HL-60 (cell line): Measurements from ENCODE around the gene LRCOL1.

Source experiments
- DNase-seq, 2 experiments: peaks; one replicate each; pipeline ENCODE4 v3.0.0-alpha.2; 2010 to 2020; ENCODE audit warnings: low read depth in 1 of 2, low spot score in 1 of 2
- H3K27ac ChIP-seq: fragments of 250-450 bp; sonication (Bioruptor Pico); replicated peaks from 2 replicates; pipeline ENCODE4 v1.5.1; 2020; ENCODE audit warnings: mild to moderate bottlenecking, moderate library complexity
- H3K27me3 ChIP-seq: fragments of 250-450 bp; sonication (Bioruptor Pico); 2 replicates; pipeline ENCODE4 v1.5.1; 2021; ENCODE audit warnings: mild to moderate bottlenecking, moderate library complexity; ENCODE audit not compliant: insufficient read depth, poor library complexity, severe bottlenecking
- H3K4me3 ChIP-seq: replicated peaks from 2 replicates; pipeline ENCODE4 v1.5.1; 2011; ENCODE audit warnings: mild to moderate bottlenecking, control low read depth, low read length; ENCODE audit not compliant: insufficient read depth
- GABPA ChIP-seq: IDR thresholded peaks from 2 replicates; pipeline ENCODE4 v1.6.1; 2012; ENCODE audit warnings: low read depth
- POLR2AphosphoS5 ChIP-seq: IDR thresholded peaks from 2 replicates; pipeline ENCODE4 v1.6.1; 2012; ENCODE audit warnings: low read depth
- SPI1 ChIP-seq: IDR thresholded peaks from 2 replicates; pipeline ENCODE4 v1.6.1; 2012; ENCODE audit warnings: low read depth, mild to moderate bottlenecking, borderline replicate concordance
- TF ChIP-seq, protein P1 (sequence below): IDR thresholded peaks from 2 replicates; pipeline ENCODE4 v1.6.1; 2012; ENCODE audit warnings: low read depth; ENCODE audit not compliant: insufficient replicate concordance
- TF ChIP-seq, protein P2 (sequence below): IDR thresholded peaks from one replicate; pipeline ENCODE4 v1.5.1; 2011; ENCODE audit warnings: low read length, control low read depth, inconsistent platforms; ENCODE audit not compliant: insufficient read depth

Gene LRCOL1

GRCh38 chr12:132570635-132571034 lies 39.7 kb downstream of the LRCOL1 start:
- H3K4me3 ChIP-seq: no peak overlapping the region
- H3K27me3 ChIP-seq: no peaks in the 10 kb centered on the region
- no peak for DNase-seq
- no peak overlapping the region for H3K27ac ChIP-seq
- TF ChIP-seq, protein P1, sequence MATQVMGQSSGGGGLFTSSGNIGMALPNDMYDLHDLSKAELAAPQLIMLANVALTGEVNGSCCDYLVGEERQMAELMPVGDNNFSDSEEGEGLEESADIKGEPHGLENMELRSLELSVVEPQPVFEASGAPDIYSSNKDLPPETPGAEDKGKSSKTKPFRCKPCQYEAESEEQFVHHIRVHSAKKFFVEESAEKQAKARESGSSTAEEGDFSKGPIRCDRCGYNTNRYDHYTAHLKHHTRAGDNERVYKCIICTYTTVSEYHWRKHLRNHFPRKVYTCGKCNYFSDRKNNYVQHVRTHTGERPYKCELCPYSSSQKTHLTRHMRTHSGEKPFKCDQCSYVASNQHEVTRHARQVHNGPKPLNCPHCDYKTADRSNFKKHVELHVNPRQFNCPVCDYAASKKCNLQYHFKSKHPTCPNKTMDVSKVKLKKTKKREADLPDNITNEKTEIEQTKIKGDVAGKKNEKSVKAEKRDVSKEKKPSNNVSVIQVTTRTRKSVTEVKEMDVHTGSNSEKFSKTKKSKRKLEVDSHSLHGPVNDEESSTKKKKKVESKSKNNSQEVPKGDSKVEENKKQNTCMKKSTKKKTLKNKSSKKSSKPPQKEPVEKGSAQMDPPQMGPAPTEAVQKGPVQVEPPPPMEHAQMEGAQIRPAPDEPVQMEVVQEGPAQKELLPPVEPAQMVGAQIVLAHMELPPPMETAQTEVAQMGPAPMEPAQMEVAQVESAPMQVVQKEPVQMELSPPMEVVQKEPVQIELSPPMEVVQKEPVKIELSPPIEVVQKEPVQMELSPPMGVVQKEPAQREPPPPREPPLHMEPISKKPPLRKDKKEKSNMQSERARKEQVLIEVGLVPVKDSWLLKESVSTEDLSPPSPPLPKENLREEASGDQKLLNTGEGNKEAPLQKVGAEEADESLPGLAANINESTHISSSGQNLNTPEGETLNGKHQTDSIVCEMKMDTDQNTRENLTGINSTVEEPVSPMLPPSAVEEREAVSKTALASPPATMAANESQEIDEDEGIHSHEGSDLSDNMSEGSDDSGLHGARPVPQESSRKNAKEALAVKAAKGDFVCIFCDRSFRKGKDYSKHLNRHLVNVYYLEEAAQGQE: no peak
- no peak for TF ChIP-seq GABPA
- TF ChIP-seq SPI1: no peak
- TF ChIP-seq POLR2AphosphoS5: no peak
- TF ChIP-seq, protein P2, sequence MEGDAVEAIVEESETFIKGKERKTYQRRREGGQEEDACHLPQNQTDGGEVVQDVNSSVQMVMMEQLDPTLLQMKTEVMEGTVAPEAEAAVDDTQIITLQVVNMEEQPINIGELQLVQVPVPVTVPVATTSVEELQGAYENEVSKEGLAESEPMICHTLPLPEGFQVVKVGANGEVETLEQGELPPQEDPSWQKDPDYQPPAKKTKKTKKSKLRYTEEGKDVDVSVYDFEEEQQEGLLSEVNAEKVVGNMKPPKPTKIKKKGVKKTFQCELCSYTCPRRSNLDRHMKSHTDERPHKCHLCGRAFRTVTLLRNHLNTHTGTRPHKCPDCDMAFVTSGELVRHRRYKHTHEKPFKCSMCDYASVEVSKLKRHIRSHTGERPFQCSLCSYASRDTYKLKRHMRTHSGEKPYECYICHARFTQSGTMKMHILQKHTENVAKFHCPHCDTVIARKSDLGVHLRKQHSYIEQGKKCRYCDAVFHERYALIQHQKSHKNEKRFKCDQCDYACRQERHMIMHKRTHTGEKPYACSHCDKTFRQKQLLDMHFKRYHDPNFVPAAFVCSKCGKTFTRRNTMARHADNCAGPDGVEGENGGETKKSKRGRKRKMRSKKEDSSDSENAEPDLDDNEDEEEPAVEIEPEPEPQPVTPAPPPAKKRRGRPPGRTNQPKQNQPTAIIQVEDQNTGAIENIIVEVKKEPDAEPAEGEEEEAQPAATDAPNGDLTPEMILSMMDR: no peak

DNA sequence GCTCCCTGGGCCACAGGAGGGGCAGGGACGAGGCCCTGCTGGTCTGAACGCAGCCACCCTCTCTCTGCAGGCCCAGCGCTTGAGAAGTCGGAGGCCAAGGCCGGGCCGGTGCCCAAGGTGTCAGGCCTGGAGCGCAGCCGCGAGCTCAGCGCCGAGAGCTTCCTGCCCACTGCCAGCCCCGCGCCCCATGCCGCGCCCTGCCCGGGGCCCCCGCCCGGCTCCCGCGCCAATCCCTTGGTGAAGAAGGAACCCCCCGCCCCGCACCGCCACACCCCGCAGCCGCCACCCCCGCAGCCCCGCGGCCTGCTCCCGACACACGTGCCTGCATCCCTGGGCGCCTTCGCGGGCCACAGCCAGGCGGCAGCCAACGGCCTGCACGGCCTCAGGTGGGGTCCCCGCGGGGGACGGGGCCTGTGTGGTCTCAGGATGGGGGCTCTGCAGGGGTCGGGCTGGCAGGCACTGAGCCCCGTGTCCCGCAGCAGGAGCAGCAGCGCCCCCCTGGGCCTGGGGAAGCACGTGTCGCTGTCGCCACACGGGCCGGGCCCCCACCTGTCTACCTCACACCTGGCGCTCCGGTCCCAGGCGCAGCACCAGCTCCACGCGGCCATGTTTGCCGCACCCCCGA lies 40.4 kb downstream of the LRCOL1 start:
- TF ChIP-seq SPI1: no peak
- no peak for TF ChIP-seq POLR2AphosphoS5
- TF ChIP-seq, protein P2: no peak
- TF ChIP-seq, protein P1: no peak
- TF ChIP-seq GABPA: no peak
- Histone ChIP-seq H3K4me3 (no peak overlapping the region), H3K27ac (no peak overlapping the region), H3K27me3 (no peaks in the 10 kb centered on the region)
- no peak for DNase-seq

GRCh38 chr12:132568826-132569480 lies 41.4 kb downstream of the LRCOL1 start:
- TF ChIP-seq, protein P1: no peak
- TF ChIP-seq POLR2AphosphoS5 (no peak; the same call in 1 of the 2 replicates), GABPA (no peak), SPI1 (no peak)
- TF ChIP-seq, protein P2: no peak
- no peak for DNase-seq
- Histone ChIP-seq H3K4me3 (no peak overlapping the region), H3K27ac (no peak overlapping the region), H3K27me3 (no peaks in the 10 kb centered on the region)
